GM12865 (cell line): ENCODE results near the gene SOX8.

Source experiments
- DNase-seq: peaks from one replicate; pipeline ENCODE4 v3.0.0; 2010; ENCODE audit warnings: low read depth
- H3K4me3 ChIP-seq: 2 replicates; pipeline ENCODE4 v1.5.1; 2011; ENCODE audit warnings: mild to moderate bottlenecking, low read depth, low read length, control low read depth
- CTCF ChIP-seq: IDR thresholded peaks from 2 replicates; pipeline ENCODE4 v1.5.1; 2011; ENCODE audit warnings: low read length, control low read depth, low read depth, inconsistent platforms; ENCODE audit not compliant: insufficient read depth; ENCODE audit errors: missing control alignments

Gene SOX8

GRCh38 chr16:986925-987582 lies 5.5 kb downstream of the SOX8 start:
- TF ChIP-seq CTCF, result no peak
- no peak for DNase-seq
- H3K4me3 ChIP-seq, result no peak overlapping the region

- TF ChIP-seq CTCF, result no peak
- no peak for DNase-seq
- no peak overlapping the region for H3K4me3 ChIP-seq
Measured at GRCh38 chr16:987906-988305, 6.3 kb downstream of the SOX8 start.

- no peak overlapping the region for H3K4me3 ChIP-seq
- TF ChIP-seq CTCF, result no peak
- no peak for DNase-seq
Measured at GRCh38 chr16:988471-989353, 7.1 kb downstream of the SOX8 start.

GRCh38 chr16:989354-989814 lies 7.8 kb downstream of the SOX8 start:
- no peak for DNase-seq
- no peak overlapping the region for H3K4me3 ChIP-seq
- no peak for TF ChIP-seq CTCF

- no peak for DNase-seq
- H3K4me3 ChIP-seq, result no peak overlapping the region
- no peak for TF ChIP-seq CTCF
Measured at GRCh38 chr16:990516-991291, 9.1 kb downstream of the SOX8 start.

- no peak overlapping the region for H3K4me3 ChIP-seq
- no peak for TF ChIP-seq CTCF
- DNase-seq, result no peak
Measured at GRCh38 chr16:991345-991744, 9.8 kb downstream of the SOX8 start.
